ENCODE results near the gene OR6K2. TPM values are rescaled to one million over a fixed set of nuclear protein-coding genes. Genes with fewer than 3 reads are reported as not detected.

OR6K2 gene
- total RNA-seq, 2 donors from 2014 or later = not detected

Other genes starting within 250 kb of the OR6K2 start
- gene OR10K1, start 238.8 kb downstream of the OR6K2 start, total RNA-seq = not detected
- not detected for gene OR10R2, start 228.4 kb downstream of the OR6K2 start, total RNA-seq
- gene OR6Y1, start 146.2 kb downstream of the OR6K2 start, total RNA-seq = not detected
- gene OR6P1, start 130.1 kb downstream of the OR6K2 start, total RNA-seq = not detected
- not detected for gene OR10X1, start 120.8 kb downstream of the OR6K2 start, total RNA-seq
- gene OR10Z1, start 95.4 kb downstream of the OR6K2 start, total RNA-seq = not detected
- gene SPTA1, start 13.9 kb downstream of the OR6K2 start, total RNA-seq = under 1 TPM in 1 of 2 donors, not detected in 1; 0.41 TPM
- not detected for gene OR6K3, start 20.1 kb upstream of the OR6K2 start, total RNA-seq
- not detected for gene OR6K6, start 54.1 kb upstream of the OR6K2 start, total RNA-seq
- not detected for gene OR6N1, start 71.5 kb upstream of the OR6K2 start, total RNA-seq
- not detected for gene OR6N2, start 80.6 kb upstream of the OR6K2 start, total RNA-seq
- gene MNDA, start 130.7 kb upstream of the OR6K2 start, total RNA-seq = not detected
- 1 to 10 TPM; 5.7 to 6.7 TPM for gene PYHIN1, start 230.9 kb upstream of the OR6K2 start, total RNA-seq